Psoas muscle (tissue), 8 donors: ENCODE data around the gene CLDN3. TPM values are rescaled to one million over a fixed set of nuclear protein-coding genes. Genes with fewer than 3 reads are reported as not detected.

Source experiments
- ATAC-seq, 4 donors: fragments of 200-7000 bp; cut with Tn5 transposase; one replicate each; pipeline ENCODE4 v1.9.1; 2020; ENCODE audit warnings: moderate library complexity in 3 of 4, mild to moderate bottlenecking in 2 of 4
- DNase-seq, 2 donors: peaks; one replicate each; pipeline ENCODE4 v3.0.0-alpha.2; 2020
- H3K27ac ChIP-seq: fragments of 200-600 bp; one replicate; pipeline ENCODE4 v1.8.0; 2022
- H3K27me3 ChIP-seq, 3 donors: fragments of 200-600 bp in 1 of 3; one replicate each; pipeline versions ENCODE4 v1.6.1 to v1.8.0; 2013 to 2022; ENCODE audit warnings: low read length in 2 of 3, mild to moderate bottlenecking in 2 of 3, moderate library complexity in 1 of 3; ENCODE audit not compliant: insufficient read depth in 3 of 3
- H3K36me3 ChIP-seq, 2 donors: fragments of 200-600 bp in 1 of 2; one replicate each; pipeline versions ENCODE4 v1.6.1 to v1.8.0; 2013 to 2022; ENCODE audit warnings: low read depth in 1 of 2, mild to moderate bottlenecking in 1 of 2, moderate library complexity in 1 of 2; ENCODE audit not compliant: insufficient read depth in 1 of 2
- H3K4me1 ChIP-seq: fragments of 200-600 bp; one replicate; pipeline ENCODE4 v1.8.0; 2022
- H3K4me3 ChIP-seq: fragments of 200-600 bp; one replicate; pipeline ENCODE4 v1.8.0; 2022; ENCODE audit warnings: mild to moderate bottlenecking
- H3K9me3 ChIP-seq: fragments of 200-600 bp; one replicate; pipeline ENCODE4 v1.8.0; 2022
- WGBS, 3 donors: extraction: QIAGEN DNeasy Blood & Tissue Kit; methylation state at CpG; one replicate each; pipeline versions ENCODE4 v1.1.6 to v1.1.7; 2013; 5-methylcytosine and 5-hydroxymethylcytosine counted together
- intact Hi-C, 2 donors: fragments of 100-400 bp; cut with DNase I; formaldehyde crosslinking; loops; one replicate each; pipeline versions ENCODE4 v1.11.0 to v1.14.2; 2022
- polyA plus RNA-seq, 3 donors: library from polyadenylated mRNA; stranded (reverse); fragments of 200-250 nt; gene quantifications; one replicate each; pipeline ENCODE4 v1.2.3, GENCODE V29; 2013
- total RNA-seq, 4 donors: library from RNA; stranded (reverse); fragmentation: NEBNext Ultra II Directional in 2 of 4; extraction: Animal tissue kit (Norgen Biotek cat#: 25700) in 2 of 4; gene quantifications; one replicate each; pipeline versions ENCODE4 v1.2.1 to v1.2.4, GENCODE V29; 2021 to 2023
- TF ChIP-seq, protein P1 (sequence below): fragments of 200-600 bp; IDR thresholded peaks from one replicate; pipeline ENCODE4 v1.8.0; 2022; ENCODE audit warnings: antibody characterized with exemption
- donor health status: healthy with polysubstance abuse.
- donor health status: DM: no; HTN: no; CAD: no; lungs with moderate emphysema.
- donor health status: Bipolar disorder and iron deficiency.
- donor health status: healthy.
- donor health status: DM: yes; HTN: yes; CAD: no.
- donor health status: DM: no; HTN: no; CAD: no.
- donor health status: DM: no; HTN: no; CAD: no.
- donor health status: DM: yes; HTN: yes; CAD: no.

Gene CLDN3
- total and polyA plus RNA-seq, 7 donors: 0.04 to 0.17 (median 0.16) TPM; not detected in 4

DNA sequence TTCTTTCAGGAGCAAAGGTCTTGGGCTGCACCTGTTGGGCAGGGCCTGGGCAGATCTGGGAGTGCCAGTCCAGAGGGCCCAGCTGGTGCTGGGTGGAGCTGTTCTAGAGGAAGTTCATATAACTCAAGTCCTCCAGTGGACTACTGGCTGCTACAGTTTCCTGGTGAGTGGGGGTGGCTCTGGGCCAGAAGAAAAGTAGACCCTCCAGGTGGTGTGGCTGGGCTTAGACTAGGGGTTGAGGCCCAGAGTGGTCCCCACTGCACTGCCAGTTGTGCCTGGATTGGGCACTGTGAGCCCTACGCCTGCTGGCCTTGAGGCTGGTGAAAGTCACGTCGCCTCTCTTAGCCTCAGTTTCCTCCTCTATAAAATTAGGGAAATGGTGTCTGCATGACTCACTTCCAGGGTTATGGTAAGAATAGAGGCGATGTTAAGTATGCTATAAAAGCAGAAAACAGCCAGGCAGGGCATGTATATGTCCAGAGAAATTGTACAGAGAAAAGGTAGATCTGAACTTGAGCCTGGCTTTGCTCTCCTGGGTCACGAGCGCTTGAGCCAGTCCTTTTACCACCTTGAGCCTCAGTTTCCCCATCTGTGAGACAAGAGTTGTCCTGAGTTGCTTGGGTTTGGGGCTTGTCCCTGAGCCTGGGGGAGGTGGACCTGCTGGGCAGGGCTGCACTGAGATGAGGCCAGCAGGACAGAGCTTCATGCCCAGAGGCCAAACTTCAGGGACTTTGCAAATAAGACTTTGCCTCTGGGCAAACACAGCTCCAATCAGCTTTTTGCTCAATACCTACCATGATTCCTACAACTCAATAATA lies 3.8 kb upstream of the CLDN3 start:
- Histone ChIP-seq H3K27ac (no peak overlapping the region), H3K27me3 (peaks cover 0 to 45% (median 26%) of the 10 kb centered on the region in 3 donors), H3K4me3 (no peak overlapping the region), H3K4me1 (no peaks in the 10 kb centered on the region), H3K9me3 (no peaks in the 10 kb centered on the region), H3K36me3 (no peaks in the 10 kb centered on the region)
- intact Hi-C loops: no loop called here
- no peak for DNase-seq
- 89 to 93% (median 91%) methylated on average over 6 of the region's 6 CpGs for WGBS, 3 donors
- no peak for ATAC-seq
- TF ChIP-seq, protein P1, sequence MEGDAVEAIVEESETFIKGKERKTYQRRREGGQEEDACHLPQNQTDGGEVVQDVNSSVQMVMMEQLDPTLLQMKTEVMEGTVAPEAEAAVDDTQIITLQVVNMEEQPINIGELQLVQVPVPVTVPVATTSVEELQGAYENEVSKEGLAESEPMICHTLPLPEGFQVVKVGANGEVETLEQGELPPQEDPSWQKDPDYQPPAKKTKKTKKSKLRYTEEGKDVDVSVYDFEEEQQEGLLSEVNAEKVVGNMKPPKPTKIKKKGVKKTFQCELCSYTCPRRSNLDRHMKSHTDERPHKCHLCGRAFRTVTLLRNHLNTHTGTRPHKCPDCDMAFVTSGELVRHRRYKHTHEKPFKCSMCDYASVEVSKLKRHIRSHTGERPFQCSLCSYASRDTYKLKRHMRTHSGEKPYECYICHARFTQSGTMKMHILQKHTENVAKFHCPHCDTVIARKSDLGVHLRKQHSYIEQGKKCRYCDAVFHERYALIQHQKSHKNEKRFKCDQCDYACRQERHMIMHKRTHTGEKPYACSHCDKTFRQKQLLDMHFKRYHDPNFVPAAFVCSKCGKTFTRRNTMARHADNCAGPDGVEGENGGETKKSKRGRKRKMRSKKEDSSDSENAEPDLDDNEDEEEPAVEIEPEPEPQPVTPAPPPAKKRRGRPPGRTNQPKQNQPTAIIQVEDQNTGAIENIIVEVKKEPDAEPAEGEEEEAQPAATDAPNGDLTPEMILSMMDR: no peak

DNA sequence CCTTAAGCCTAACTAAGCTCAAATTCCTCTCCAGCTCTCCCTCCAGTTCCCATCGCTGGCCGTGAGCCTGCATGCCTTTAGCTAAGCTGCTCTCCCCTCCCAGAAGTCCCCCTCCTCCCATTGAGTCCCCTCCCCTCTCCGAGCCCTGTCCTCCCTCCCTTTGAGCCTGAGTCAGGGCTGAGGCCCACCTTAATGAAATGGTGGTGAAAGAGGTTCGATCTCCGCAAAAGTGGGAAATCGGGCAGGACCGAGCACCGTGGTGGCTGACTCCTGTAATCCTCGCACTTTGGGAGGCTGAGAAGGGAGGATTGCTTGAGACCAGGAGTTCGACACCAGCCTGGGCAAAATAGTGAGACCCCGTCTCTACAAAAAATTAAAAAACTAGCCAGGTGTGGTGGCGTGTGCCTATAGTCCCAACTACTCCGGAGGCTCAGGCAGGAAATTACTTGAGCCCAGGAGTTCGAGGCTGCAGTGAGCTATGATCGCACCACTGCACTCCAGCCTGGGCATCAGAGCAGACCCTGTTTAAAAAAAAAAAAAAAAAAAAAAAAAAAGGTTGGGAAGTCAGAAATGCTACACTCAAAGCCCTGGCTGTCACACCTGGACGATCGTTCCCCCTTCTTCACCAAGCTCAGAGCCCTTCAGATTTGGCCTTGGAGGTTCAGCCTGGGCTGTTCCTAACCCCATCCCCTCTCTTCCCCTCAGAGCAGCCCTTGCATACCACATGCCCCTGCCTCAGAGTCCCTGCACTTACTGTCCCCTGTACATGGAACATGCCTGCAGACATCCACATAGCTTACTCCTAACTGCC lies 995 bp upstream of the CLDN3 start:
- TF ChIP-seq, protein P1: no peak
- Histone ChIP-seq H3K9me3 (no peaks in the 10 kb centered on the region), H3K4me1 (no peaks in the 10 kb centered on the region), H3K27me3 (peaks cover 0 to 53% (median 34%) of the 10 kb centered on the region in 3 donors), H3K4me3 (no peak overlapping the region), H3K27ac (no peak overlapping the region), H3K36me3 (no peaks in the 10 kb centered on the region)
- ATAC-seq (no peak), DNase-seq (peak in 1 of 2 donors; percentile 32)
- WGBS, 3 donors: 58 to 62% (median 60%) methylated on average over 16 to 17 of the region's 17 CpGs
- intact Hi-C loops: no loop called here

DNA sequence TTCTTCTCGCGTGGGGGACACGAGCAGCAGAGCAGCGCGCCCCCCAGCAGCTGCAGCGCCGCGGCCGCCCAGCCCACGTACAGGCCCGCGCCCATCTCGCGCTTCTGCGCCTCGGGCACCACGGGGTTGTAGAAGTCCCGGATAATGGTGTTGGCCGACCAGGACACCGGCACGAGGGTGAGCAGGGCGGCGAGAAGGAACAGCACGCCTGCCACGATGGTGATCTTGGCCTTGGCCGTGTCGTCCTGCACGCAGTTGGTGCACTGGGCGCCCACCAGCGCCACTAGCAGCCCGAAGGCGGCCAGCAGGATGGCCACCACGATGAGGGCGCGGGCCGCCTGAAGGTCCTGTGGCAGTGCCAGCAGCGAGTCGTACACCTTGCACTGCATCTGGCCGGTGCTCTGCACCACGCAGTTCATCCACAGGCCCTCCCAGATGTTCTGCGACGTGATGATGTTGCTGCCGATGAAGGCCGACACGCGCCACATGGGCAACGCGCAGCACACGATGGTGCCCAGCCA lies 529 bp downstream of the CLDN3 start:
- peak in 1 of 4 donors; percentile 25 for ATAC-seq

More for the DNA sequence above, 529 bp downstream of the CLDN3 start:
- peaks cover 0 to 53% (median 32%) of the 10 kb centered on the region in 3 donors for H3K27me3 ChIP-seq
- peak in 1 of 2 donors; percentile 30 for DNase-seq
- no peaks in the 10 kb centered on the region for H3K36me3 ChIP-seq
- TF ChIP-seq, protein P1: no peak
- WGBS, 3 donors: 8 to 17% (median 17%) methylated on average over 41 to 49 of the region's 49 CpGs
- intact Hi-C loops: loop anchor here in 1 of 2 donors (2.0 to 10.0 kb wide), 2 partner anchors 55 to 111 kb away; no protein-coding TSS in a partner anchor
- peak overlapping the region; percentile 44 for H3K4me3 ChIP-seq
- no peaks in the 10 kb centered on the region for H3K9me3 ChIP-seq
- no peak overlapping the region for H3K27ac ChIP-seq
- H3K4me1 ChIP-seq: no peaks in the 10 kb centered on the region
